AG04450 (cell line): Measurements from ENCODE around the gene TRIM72. TPM values are rescaled to one million over a fixed set of nuclear protein-coding genes. Genes with fewer than 3 reads are reported as not detected.
"Not testable (repeated sequence)": the region's sequence is repeated elsewhere in the genome, so short reads cannot be mapped to it uniquely, and the experiment has no call there.

ENCODE experiments used
- CTCF ChIA-PET: fragments of 300-600, 350-600 bp; formaldehyde crosslinking; extraction: SDS; loops from one replicate; lab custom pipeline; 2022; ENCODE audit warnings: antibody characterized with exemption, inconsistent platforms; lab: Charles Lee
- POLR2A ChIA-PET: fragments of 350-600 bp; formaldehyde crosslinking; extraction: SDS; loops from one replicate; lab custom pipeline; 2021; ENCODE audit warnings: antibody characterized with exemption, inconsistent platforms; lab: Yijun Ruan, JAX
- DNase-seq: peaks from one replicate; pipeline ENCODE4 v3.0.0-alpha.2; 2011; ENCODE audit warnings: low read depth, low spot score
- H3K27ac ChIP-seq: one replicate; pipeline ENCODE4 v1.5.1; 2012; ENCODE audit warnings: low read depth, low read length, control low read depth
- H3K27me3 ChIP-seq: one replicate; pipeline ENCODE4 v1.6.0; 2012; ENCODE audit warnings: low read length; ENCODE audit not compliant: control insufficient read depth, insufficient read depth
- H3K4me3 ChIP-seq: 2 replicates; pipeline ENCODE4 v1.5.1; 2011; ENCODE audit warnings: mild to moderate bottlenecking, low read depth, low read length, control low read depth
- H3K9me3 ChIP-seq: 2 replicates; pipeline ENCODE4 v1.5.1; 2012; ENCODE audit warnings: low read length; ENCODE audit not compliant: control insufficient read depth, insufficient read depth
- CTCF ChIP-seq: IDR thresholded peaks from 2 replicates; pipeline ENCODE4 v1.5.1; 2011; ENCODE audit warnings: low read depth, low read length, control low read depth, inconsistent platforms
- polyA plus RNA-seq: library from polyadenylated mRNA; depleted of rRNA; stranded (reverse); fragments of >200 nt; gene quantifications from 2 replicates; pipeline ENCODE4 v1.2.3, GENCODE V29; 2011; rRNA removed
- small RNA-seq: library from RNA; depleted of rRNA; stranded (forward); fragments of <200 nt; gene quantifications from one replicate; pipeline ENCODE3, GENCODE V24; 2012; ENCODE audit warnings: low read depth; ENCODE audit not compliant: insufficient read length

Gene TRIM72
- polyA plus RNA-seq, 1 experiment, result not detected

- Histone ChIP-seq H3K27ac (no peak overlapping the region), H3K27me3 (peaks cover 7% of the 10 kb centered on the region), H3K4me3 (no peak overlapping the region), H3K9me3 (no peaks in the 10 kb centered on the region)
- no peak for DNase-seq
- CTCF ChIA-PET, result no interaction called here
- POLR2A ChIA-PET, result no interaction called here
- TF ChIP-seq CTCF, result no peak
These were observed 59.8 kb downstream of the TRIM72 start for GRCh38 chr16:31273676-31274075.

- DNase-seq, result no peak
- no peak for TF ChIP-seq CTCF
- POLR2A ChIA-PET, result no interaction called here
- Histone ChIP-seq H3K27ac (no peak overlapping the region), H3K27me3 (peaks cover 7% of the 10 kb centered on the region), H3K4me3 (no peak overlapping the region), H3K9me3 (no peaks in the 10 kb centered on the region)
- CTCF ChIA-PET, result no interaction called here
These were observed 61.2 kb downstream of the TRIM72 start for GRCh38 chr16:31274831-31275816.

- DNase-seq, result no peak
- TF ChIP-seq CTCF, result no peak
- H3K27me3 ChIP-seq, result peaks cover 3% of the 10 kb centered on the region
- POLR2A ChIA-PET, result no interaction called here
- no peak overlapping the region for H3K4me3 ChIP-seq
- no peaks in the 10 kb centered on the region for H3K9me3 ChIP-seq
- no peak overlapping the region for H3K27ac ChIP-seq
- CTCF ChIA-PET, result no interaction called here
These were observed 62.7 kb downstream of the TRIM72 start for GRCh38 chr16:31276600-31276999.

GRCh38 chr16:31277659-31278260 lies 63.8 kb downstream of the TRIM72 start:
- ChIA-PET POLR2A (no interaction called here), CTCF (no interaction called here)
- Histone ChIP-seq H3K27me3 (no peaks in the 10 kb centered on the region), H3K27ac (no peak overlapping the region), H3K4me3 (no peak overlapping the region), H3K9me3 (no peaks in the 10 kb centered on the region)
- no peak for TF ChIP-seq CTCF
- DNase-seq, result no peak

GRCh38 chr16:31278853-31279252 lies 64.9 kb downstream of the TRIM72 start:
- POLR2A ChIA-PET, DNase-seq, H3K9me3 ChIP-seq, H3K27me3 ChIP-seq, H3K4me3 ChIP-seq, CTCF ChIA-PET, H3K27ac ChIP-seq: not testable (repeated sequence)

Small RNA genes within 50 kb of the gene (small RNA-seq; reads per million reads assigned to genes)
- gene AC009088.4, result not detected
- gene NDUFA3P6, result not detected

Other genes with a start within 250 kb of the TRIM72 start
- 6.1 and 9.5 TPM in 2 replicates for gene HSD3B7, start 228.9 kb upstream of the TRIM72 start, polyA plus RNA-seq
- 4.2 and 4.8 TPM in 2 replicates for gene STX1B, start 203.5 kb upstream of the TRIM72 start, polyA plus RNA-seq
- 43.7 and 45.9 TPM in 2 replicates for gene STX4, start 180.6 kb upstream of the TRIM72 start, polyA plus RNA-seq
- gene ZNF668, start 139.9 kb upstream of the TRIM72 start, polyA plus RNA-seq, result 5.9 and 8.6 TPM in 2 replicates
- gene ZNF646, start 139.7 kb upstream of the TRIM72 start, polyA plus RNA-seq, result 2.4 and 4.5 TPM in 2 replicates
- 0.67 and 0.79 TPM in 2 replicates for gene PRSS53, start 125.2 kb upstream of the TRIM72 start, polyA plus RNA-seq
- gene VKORC1, start 119.3 kb upstream of the TRIM72 start, polyA plus RNA-seq, result 210 and 272 TPM in 2 replicates
- gene BCKDK, start 105.7 kb upstream of the TRIM72 start, polyA plus RNA-seq, result 31.6 and 42.3 TPM in 2 replicates
- gene KAT8, start 96.5 kb upstream of the TRIM72 start, polyA plus RNA-seq, result 23.0 and 24.7 TPM in 2 replicates
- gene PRSS8, start 78.4 kb upstream of the TRIM72 start, polyA plus RNA-seq, result not detected in 2 replicates
- gene PRSS36, start 64.1 kb upstream of the TRIM72 start, polyA plus RNA-seq, result 0.24 and 0.42 TPM in 2 replicates
- 156 and 166 TPM in 2 replicates for gene FUS, start 34.0 kb upstream of the TRIM72 start, polyA plus RNA-seq
- 21.8 and 31.0 TPM in 2 replicates for gene PYCARD, start 11.4 kb upstream of the TRIM72 start, polyA plus RNA-seq
- gene PYDC1, start 3.0 kb downstream of the TRIM72 start, polyA plus RNA-seq, result not detected in 2 replicates
- gene ITGAM, start 45.9 kb downstream of the TRIM72 start, polyA plus RNA-seq, result not detected in 2 replicates
- gene ITGAX, start 141.1 kb downstream of the TRIM72 start, polyA plus RNA-seq, result 0.15 and 0.17 TPM in 2 replicates
- gene ITGAD, start 179.2 kb downstream of the TRIM72 start, polyA plus RNA-seq, result not detected in 2 replicates
- gene COX6A2, start 214.2 kb downstream of the TRIM72 start, polyA plus RNA-seq, result not detected in 2 replicates
- gene ZNF843, start 228.7 kb downstream of the TRIM72 start, polyA plus RNA-seq, result 0.63 and 0.67 TPM in 2 replicates
- 2.9 and 4.2 TPM in 2 replicates for gene ARMC5, start 245.4 kb downstream of the TRIM72 start, polyA plus RNA-seq